ENCODE results near the gene MYO7A.

Gene MYO7A

DNA sequence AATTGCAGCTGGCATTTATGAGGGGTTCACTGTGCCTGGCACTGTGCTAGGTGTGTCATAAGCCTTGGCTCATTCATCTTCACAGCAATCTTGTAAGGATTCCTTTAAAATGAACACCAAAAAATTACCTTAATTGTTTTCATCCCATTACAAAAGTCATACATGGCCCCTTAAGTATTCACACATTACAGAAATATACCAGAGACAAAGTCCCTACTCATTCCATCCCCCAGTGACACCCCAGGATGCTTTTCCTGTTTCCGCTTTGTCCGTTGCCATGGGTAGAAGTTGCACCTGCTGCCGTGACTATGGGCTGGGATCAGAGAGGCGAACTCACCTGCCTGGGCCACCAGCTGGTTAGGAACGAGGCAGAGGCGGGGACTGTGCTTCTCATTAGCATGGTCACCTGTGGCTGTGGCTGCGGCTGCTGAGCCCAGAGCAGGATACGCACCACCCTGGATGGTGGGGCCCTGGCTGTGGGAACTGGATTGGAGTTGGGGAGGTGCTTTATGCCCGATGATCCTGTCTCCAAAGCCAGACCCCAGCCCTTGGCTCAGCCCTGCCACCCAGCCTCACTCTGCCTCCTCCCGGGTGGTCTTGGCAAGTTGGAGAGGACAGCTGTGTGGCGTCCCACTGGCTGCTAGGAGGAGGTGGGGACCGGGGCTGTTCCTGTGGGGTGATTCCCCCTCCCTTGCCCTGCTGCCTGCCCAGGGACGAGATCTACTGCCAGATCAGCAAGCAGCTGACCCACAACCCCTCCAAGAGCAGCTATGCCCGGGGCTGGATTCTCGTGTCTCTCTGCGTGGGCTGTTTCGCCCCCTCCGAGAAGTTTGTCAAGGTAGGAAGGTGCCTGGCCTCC, 60.8 kb downstream of the MYO7A start:
- DNase-seq, result no peak

DNA sequence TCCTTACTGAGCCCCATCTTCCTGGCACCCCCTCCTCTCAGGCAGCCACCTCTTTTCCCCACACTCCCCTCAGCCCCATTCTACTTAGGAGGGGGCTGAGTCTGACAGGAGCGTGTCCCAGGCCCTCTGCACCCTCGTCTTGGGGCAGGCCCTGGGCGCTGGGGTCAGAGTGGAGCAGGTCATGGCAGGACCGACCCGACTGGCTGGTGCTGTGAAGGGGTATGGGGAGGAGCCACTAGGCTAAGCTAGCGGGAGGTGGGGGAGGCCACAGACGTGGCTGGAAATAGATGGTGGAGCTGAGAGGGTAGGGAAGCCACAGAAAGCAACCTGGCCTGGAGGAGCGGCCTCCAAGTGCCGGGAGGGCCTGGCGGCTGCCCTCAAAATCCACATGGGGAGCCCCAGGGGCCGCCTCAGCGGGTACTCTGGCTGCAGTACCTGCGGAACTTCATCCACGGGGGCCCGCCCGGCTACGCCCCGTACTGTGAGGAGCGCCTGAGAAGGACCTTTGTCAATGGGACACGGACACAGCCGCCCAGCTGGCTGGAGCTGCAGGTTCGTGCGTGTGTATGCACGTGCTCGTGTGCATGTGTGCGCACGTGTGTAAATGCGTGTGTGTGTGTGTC, 61.7 kb downstream of the MYO7A start:
- DNase-seq, result no peak

DNA sequence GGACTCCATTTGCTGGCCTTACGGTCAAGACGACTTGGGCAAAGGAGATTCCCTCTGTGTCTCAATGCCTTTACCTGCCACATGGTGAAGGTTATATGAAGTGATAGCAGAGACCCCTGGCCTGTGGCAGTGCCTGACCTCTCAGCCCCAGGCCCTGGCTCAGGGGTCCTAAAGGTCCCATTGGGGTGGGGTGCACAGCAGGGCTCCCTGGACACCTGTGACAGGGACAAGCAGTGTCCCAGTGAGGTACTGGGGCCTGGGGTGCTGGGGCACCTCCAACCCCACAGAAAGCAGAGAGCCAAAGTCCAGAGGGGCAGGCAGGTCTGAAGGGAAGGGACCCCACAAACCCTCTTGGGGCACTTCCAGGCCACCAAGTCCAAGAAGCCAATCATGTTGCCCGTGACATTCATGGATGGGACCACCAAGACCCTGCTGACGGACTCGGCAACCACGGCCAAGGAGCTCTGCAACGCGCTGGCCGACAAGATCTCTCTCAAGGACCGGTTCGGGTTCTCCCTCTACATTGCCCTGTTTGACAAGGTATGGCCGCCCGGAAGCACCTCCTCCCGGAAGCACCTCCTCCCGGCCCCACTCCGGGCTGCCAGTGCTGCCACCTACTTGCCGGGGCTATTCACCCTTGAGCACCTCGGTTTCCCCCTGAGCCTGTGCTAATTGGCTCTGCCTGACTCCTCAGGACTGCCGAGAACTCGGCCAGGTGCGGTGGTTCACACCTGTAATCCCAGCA, 62.5 kb downstream of the MYO7A start:
- DNase-seq, result no peak

DNA sequence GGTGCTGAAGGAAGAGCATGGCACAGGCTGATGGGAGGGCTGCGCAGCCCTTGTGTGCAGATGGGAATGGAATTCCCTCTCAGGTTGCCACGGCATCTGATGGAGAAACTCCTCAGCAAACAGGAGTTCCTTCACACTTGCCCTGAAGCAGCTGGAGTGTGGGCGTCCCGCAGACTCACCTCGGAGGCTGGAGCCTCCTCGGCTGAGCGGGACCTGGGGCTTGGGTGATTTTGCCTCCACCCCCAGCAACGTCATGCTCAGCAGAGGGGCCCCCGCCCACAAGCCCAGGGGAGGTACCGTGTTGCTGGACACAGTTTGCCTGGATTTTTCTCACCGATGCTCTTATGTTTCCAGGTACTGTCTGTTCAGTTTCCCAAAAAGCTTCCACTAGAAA, 63.4 kb downstream of the MYO7A start:
- no peak for DNase-seq

DNA sequence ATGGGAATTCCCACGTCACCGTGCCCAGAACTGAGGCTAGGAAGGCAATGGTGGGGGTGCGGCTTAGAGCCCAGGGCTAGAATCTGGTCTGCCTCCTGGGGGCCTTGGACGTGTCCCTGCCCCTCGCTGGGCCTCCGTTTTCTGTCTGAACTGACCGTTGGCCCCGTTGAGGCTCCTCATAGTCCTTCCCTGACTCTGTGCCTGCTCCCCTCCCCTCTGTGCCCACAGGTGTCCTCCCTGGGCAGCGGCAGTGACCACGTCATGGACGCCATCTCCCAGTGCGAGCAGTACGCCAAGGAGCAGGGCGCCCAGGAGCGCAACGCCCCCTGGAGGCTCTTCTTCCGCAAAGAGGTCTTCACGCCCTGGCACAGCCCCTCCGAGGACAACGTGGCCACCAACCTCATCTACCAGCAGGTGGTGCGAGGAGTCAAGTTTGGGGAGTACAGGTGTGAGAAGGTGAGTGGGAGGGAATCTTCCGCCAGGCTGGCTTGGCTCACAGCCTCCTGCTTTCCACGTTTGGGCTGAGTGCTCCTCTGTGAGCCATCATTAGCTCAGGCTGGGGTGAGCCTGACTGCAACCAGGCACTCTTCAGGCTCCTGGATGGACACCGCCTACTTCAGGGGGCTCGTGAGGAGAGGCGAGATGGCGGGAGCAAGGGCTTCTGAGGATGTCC, 63.9 kb downstream of the MYO7A start:
- no peak for DNase-seq

DNA sequence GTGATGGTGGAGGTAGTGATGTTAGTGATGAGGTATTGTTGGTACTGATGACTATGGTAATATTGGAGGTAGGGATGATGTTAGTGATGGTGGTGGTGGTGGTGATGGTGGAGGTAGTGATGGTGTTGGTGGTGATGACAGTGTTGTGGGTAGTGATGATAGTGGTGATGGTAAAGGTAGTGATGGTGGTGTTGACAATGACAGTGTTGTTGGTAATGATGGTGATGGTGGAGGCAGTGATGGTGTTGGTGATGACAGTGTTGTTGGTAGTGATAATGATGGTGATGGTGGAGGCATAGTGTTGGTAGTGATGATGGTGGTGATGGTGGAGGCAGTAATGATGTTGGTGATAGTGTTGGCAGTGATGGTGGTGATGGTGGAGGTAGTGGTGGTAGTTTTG, 65.1 kb downstream of the MYO7A start:
- DNase-seq, result no peak

DNA sequence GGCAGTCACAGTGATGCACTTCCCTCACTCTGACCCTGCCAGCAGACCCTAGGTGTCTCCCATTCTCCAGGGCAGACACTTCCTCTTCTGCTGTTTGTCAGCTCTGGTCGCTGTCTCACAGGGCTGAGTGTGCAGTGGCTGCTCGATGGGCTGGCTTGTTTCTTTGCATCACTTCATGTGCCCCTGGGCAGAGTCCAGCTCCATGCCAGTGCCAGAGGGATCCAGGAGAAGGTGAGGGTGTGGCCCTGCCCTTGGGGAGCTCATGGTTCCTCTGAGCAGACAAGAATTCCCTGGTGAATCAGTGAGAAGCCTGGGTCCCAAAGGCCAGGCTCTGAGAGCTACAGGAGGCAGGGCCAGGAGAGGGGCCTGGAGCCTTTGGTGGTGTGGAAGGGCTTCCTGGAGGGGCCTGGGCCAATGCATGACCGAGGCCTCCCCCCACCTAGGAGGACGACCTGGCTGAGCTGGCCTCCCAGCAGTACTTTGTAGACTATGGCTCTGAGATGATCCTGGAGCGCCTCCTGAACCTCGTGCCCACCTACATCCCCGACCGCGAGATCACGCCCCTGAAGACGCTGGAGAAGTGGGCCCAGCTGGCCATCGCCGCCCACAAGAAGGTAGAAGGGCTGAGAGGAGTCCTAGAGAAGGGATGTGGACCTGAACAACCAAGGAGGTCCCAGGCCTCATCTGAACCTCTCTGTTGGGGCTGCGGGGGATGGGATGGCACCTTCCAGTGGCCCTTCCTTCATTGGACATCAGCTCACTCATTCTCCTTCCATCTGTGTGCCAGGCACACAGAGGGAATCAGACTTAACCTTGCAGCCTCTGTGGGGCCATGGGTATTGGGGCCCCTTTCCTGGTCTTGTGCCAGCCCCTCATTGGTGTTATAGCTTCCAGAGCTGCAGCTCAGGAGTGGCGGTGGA, 66.1 kb downstream of the MYO7A start:
- DNase-seq, result no peak

DNA sequence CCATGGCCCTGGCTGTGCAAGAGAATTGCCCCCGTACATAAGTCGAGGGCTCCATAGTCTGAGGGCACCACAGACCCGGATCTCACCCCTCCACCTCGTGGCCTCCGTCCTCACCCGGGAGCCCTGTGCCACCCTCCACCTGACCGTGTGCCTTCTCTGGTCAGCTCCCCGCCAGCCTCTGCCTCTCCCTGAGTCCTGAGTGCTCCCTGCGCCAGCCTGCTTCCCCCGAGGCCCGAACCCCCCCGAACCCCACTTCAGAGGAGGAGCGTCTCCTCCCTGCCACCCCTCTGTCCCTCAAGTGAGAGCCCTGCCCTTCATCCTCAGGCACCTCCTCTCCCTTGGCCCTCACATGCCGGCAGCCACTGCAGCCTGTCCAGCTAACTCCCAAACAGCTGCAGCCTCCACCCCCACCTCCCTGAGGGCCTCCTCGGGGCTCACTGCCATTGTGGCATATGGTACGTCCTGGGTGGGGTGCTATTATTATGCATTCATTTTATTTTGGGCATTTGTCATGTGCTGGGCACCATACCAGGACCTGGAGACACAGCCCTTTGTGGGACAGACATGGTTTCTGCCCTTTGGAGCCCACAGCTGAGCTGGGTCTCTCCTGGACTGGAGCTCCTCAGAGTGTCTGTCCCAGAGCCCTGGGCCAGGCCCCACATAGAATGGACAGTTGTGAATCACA, 67.2 kb downstream of the MYO7A start:
- DNase-seq, result no peak

DNA sequence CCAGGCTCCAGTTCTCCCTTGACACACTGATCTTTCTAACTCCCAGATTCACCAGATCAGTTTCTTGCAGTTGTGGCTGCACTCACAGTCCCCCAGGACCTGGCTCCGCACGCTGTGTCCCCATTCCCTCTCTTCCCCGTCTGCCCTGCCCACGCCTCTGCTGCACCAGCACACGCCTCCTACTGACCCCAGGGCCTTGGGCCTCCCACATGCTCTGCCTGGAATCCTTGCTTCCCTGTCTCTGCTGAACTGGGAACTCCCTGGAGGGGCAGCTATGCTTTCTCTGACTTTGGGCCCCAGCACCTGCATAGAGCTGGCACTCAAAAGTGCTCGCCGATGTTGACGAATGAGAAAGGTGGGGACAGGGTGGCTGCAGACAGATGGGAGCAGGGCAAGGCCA, 68.9 kb downstream of the MYO7A start:
- no peak for DNase-seq

DNA sequence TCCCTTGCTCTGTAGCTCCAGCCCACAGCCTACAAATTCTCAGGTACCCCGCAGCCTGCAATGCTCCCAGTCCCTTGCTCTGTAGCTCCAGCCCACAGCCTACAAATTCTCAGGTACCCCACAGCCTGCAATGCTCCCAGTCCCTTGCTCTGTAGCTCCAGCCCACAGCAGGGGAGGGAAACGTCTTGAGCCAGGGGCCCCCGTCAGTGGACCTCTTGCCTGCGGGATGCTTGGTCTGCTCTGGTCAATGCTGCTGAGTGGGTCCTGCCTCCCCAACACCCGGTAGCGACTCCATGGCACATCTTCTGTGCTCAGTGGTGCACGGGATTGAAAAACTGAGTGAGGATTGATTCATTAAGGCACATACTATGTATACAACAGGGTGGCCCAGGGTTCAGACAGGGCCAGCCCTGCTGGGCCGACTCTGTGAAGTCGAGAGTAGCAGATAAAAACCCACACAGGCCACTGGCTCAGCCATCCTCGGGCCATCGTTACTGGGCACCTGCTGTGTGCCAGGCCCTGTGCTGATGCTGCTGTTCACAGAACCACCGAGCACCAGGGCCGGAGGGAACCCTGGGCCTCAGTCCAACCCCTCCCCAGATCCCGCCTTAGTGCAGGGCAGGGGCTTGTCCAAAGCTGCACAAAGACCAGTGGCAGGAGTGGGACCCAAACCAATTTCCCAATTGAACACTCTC, 69.7 kb downstream of the MYO7A start:
- DNase-seq, result no peak

DNA sequence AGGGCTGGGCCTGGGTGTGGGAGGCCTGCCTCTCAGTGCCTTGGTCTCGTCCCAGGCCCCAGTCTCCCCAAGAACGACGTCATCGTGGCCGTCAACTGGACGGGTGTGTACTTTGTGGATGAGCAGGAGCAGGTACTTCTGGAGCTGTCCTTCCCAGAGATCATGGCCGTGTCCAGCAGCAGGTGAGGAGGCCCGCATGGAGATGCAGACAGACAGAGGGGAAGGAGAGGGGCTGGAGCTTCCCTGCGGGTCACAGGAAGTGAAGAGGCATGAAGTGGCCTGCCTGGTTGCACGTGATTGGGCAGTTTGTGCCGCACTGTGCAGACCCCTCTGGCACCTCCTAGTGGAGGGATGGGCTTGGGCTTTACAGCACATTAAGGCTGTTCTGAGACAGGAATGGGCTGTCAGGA, 70.4 kb downstream of the MYO7A start:
- DNase-seq, result no peak

DNA sequence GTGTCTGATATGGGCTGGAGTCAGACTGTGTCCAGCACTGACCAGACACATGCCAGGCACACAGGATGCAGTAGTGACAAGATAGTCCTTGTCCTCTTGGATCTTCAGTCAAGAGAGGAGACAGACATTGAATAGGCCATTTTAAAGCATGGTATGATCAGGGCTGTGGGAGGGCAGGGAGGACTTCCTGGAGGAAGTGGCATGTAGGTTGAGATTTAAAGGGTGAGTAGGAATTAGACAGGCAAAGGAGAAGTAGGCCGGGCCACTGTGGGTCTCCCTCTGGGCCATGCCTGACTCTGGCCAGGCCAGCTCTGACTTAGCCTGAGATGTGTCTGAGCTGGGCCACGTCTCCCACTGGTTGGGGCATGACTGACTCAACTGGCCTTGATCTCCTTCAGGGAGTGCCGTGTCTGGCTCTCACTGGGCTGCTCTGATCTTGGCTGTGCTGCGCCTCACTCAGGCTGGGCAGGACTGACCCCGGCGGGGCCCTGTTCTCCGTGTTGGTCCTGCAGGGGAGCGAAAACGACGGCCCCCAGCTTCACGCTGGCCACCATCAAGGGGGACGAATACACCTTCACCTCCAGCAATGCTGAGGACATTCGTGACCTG, 71.2 kb downstream of the MYO7A start:
- DNase-seq, result no peak

DNA sequence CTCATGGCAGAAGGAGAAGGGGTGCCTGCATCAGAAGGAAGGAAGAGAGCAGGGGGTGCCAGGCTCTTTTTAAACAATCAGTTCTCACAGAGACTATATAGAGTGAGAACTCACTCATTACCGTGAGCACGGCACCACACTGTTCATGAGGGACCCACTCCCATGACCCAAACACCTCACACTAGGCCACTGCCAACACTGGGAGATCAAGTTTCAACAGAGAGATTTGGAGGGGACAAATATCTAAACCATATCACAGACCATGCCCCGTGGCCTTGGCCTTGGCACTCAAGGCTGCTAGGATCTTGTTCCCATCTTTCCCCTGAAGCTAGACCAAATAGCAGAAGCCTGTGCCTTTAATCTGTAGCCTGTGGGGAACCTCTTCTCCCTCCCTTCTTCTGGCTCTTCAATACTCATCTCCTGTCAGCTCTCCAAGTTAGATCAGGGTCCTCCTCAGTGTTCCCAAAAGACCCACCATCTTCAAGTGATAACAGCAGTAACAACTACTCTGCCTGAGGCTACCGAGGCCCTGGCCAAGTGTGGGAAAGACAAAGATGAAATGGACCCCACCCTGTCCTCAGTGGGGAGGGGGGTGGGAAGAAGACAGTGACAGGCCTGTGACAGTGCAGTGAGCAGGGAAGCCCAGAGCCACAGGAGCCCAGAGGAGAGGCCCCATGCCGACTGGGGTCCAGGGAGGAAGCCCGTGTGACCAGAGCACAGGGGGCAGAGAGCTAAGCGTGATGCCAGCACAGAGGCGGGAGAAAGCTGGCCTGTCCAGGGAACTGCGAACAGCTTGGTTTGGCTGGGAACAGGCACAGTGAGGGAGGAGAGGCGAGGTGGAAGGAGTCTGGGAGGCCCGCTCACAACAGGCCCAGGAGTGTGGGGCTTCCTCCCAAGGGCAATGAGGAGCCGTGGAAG, 72.6 kb downstream of the MYO7A start:
- DNase-seq, result no peak

DNA sequence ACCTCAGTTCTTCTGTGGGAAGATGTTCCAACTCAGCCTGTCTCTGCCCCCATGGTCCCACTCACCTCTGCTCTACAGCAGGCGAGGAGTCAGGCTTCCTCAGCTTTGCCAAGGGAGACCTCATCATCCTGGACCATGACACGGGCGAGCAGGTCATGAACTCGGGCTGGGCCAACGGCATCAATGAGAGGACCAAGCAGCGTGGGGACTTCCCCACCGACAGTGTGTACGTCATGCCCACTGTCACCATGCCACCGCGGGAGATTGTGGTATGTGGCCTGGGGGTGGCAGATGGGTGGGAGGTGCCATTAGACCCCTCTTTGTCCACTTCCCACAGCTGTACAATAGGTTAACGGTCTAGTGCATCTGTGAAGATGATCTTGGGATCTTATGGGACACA, 73.3 kb downstream of the MYO7A start:
- no peak for DNase-seq

DNA sequence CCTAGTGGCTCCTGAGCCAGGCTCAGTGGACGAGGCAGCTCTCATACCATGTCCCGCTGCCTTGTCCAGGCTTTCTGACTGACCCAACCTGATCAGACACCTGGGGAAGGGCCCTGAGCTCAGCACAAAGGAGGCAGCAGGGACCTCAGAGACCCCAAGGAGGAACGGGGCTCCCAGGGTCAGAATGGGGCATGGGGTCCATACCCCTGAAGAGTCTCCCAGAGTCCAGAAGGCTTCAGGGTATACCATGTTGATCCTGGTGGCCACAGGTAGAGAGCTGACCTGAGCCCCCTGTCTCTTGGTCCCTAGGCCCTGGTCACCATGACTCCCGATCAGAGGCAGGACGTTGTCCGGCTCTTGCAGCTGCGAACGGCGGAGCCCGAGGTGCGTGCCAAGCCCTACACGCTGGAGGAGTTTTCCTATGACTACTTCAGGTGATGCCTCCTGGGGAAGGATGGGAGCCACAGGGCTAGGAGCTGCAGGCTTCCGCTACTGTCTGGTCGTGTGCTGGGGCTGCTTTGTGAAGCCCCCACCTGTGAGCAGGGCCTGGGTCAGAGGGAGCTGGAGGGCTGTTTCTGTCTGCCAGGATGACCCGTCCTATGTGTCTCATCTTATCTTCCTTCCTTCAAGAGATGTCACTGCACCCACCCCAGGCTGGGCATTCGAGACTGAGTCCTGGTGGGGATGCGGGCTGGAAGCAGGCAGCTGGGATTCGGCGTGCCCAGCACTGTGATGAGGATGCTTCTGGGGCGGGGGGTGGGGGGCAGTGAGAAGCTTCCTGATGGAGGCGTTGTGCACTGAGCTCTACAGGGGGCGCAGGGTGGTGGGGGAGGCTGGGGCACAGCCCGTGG, 74.2 kb downstream of the MYO7A start:
- DNase-seq, result no peak

DNA sequence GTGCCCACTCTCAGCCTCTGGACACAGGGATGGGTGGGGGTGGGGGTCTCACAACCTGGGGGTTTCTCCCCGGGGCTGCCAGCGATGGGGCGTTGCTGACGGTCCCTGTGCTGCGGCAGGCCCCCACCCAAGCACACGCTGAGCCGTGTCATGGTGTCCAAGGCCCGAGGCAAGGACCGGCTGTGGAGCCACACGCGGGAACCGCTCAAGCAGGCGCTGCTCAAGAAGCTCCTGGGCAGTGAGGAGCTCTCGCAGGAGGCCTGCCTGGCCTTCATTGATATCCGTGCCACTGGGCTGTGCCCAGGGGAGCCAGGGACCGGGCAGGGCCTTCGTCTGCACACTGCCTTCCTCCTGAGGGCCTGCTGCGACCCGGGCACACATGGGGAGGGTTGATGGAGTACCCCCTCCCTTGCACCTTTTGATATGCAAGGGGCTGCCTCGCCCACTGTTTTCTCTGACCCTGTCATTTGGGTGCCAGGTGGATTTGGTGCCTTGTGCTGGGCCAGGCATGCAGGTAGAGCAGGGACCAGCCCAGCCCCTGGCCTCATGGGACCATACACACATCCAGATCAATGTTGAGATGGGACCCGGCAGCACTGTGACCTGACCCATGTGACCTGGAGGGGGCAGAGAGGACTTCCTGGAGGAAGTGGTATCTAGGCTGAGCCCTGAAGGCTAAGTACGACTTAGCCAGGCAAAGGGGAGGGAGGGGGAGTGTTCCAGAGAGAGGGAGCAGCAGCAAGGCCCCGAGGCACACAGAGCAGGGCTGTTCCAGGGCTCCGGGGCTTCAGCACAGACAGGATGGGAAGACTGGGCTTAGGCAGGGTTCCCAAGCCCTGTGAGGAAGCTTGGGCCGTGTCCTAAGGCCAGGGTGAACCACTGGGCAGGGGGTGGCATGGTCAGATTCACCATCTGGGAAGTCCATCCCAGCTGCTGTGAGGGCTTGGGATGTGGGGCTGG, 75.2 kb downstream of the MYO7A start:
- DNase-seq, result no peak

Data from activated gamma-delta T cell (primary cell).